ENCODE data around the gene FAM219A.

GRCh38 chr9:34465468-34465867, 7.1 kb upstream of the FAM219A start:
- TF ChIP-seq CTCF (IDR thresholded peaks at IDR 0.05; ENCODE audit: insufficient read depth, low read length, poor library complexity, severe bottlenecking) = no peak
- no peak for TF ChIP-seq EZH2phosphoT487 (conservative IDR thresholded peaks at IDR 0.05; ENCODE audit: low read length)

Measured in SU-DHL-6 (cell line).